HCT116 (cell line): Measurements from ENCODE around the gene EIF5AL1.

ENCODE experiments used
- EZH2 ChIP-seq: fragments of 200-600 bp; sonication (generic); IDR thresholded peaks from 2 replicates; pipeline ENCODE4 v1.6.1; 2017; ENCODE audit warnings: antibody characterized with exemption, mixed run types
- EZH2phosphoT487 ChIP-seq: fragments of 200-600 bp; IDR thresholded peaks from 2 replicates; pipeline ENCODE4 v1.6.1; 2018; ENCODE audit warnings: antibody characterized with exemption, borderline replicate concordance
- POLR2A ChIP-seq: IDR thresholded peaks from 2 replicates; pipeline ENCODE4 v1.7.0; 2011; ENCODE audit warnings: borderline replicate concordance; ENCODE audit not compliant: insufficient read depth, insufficient read length; ENCODE audit errors: extremely low read depth
- POLR2AphosphoS5 ChIP-seq: IDR thresholded peaks from 2 replicates; pipeline ENCODE4 v1.6.1; 2011; ENCODE audit warnings: mild to moderate bottlenecking, low read depth, low read length, moderate library complexity
- RAD21 ChIP-seq: IDR thresholded peaks from 2 replicates; pipeline ENCODE4 v1.6.1; 2012; ENCODE audit warnings: low read depth, mild to moderate bottlenecking
- ZFX ChIP-seq: fragments of 450-650 bp; IDR thresholded peaks from 2 replicates; pipeline ENCODE4 v1.6.1; 2017
- ZNF274 ChIP-seq: fragments of 200-500 bp; sonication (Bioruptor generic); IDR thresholded peaks from 2 replicates; pipeline ENCODE4 v1.6.1; 2014; ENCODE audit warnings: mild to moderate bottlenecking, low read depth, low read length, inconsistent platforms
- TF ChIP-seq, protein P1 (sequence below), 3 experiments: fragments of 200-600 bp in 1 of 3; sonication (generic) in 1 of 3; IDR thresholded peaks in 2 of 3; conservative IDR thresholded peaks in 1 of 3; 2 replicates each; pipeline ENCODE4 v1.5.1; 2012 to 2017; ENCODE audit warnings: low read depth in 2 of 3, low read length in 2 of 3, antibody characterized with exemption in 1 of 3, borderline replicate concordance in 1 of 3, control low read depth in 1 of 3, mild to moderate bottlenecking in 1 of 3, mixed read lengths in 1 of 3, mixed run types in 1 of 3, moderate library complexity in 1 of 3; ENCODE audit not compliant: insufficient read depth in 1 of 3

DNA sequence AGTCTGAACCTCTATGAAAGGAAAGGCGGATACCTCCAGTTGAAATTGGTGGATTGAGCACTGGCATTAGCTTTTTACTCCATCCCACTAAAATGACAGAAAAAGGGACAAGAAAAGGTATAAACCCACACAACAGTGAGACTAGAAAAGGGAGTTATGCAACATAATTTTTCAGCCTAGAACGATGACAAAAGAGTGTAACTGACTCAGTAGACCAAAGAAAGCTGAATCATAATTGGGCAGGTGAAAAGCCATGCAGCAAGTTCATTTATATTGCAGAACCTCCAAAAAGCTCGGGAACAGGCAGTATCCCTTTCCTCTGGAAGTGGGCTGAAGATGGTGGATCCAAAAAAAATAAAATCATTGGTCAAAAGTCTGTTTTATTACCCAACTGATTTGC lies 36.5 kb upstream of the EIF5AL1 start:
- TF ChIP-seq, protein P1, sequence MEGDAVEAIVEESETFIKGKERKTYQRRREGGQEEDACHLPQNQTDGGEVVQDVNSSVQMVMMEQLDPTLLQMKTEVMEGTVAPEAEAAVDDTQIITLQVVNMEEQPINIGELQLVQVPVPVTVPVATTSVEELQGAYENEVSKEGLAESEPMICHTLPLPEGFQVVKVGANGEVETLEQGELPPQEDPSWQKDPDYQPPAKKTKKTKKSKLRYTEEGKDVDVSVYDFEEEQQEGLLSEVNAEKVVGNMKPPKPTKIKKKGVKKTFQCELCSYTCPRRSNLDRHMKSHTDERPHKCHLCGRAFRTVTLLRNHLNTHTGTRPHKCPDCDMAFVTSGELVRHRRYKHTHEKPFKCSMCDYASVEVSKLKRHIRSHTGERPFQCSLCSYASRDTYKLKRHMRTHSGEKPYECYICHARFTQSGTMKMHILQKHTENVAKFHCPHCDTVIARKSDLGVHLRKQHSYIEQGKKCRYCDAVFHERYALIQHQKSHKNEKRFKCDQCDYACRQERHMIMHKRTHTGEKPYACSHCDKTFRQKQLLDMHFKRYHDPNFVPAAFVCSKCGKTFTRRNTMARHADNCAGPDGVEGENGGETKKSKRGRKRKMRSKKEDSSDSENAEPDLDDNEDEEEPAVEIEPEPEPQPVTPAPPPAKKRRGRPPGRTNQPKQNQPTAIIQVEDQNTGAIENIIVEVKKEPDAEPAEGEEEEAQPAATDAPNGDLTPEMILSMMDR (IDR thresholded peaks at IDR 0.05 in 2 of 3, conservative IDR thresholded peaks at IDR 0.05 in 1 of 3; ENCODE audit: borderline replicate concordance in 1 of 3, insufficient read depth in 1 of 3, low read depth in 2 of 3, low read length in 2 of 3), result no peak
- TF ChIP-seq POLR2AphosphoS5 (no peak), EZH2phosphoT487 (no peak), ZNF274 (no peak), EZH2 (no peak), ZFX (no peak), POLR2A (no peak), RAD21 (no peak)
